NCI-H2107 treated with DMSO at 0.1 percent for 48 hours (cell line): Measurements from ENCODE around the gene GEMIN7.

Experiments used
- DNase-seq: peaks from one replicate; lab custom pipeline; 2025; ENCODE audit not compliant: unreplicated experiment; lab: John Stamatoyannopoulos, UW

Gene GEMIN7

GRCh38 chr19:45059258-45059965 is 19.6 kb upstream of the GEMIN7 start:
- peak; percentile 39 for DNase-seq

DNA sequence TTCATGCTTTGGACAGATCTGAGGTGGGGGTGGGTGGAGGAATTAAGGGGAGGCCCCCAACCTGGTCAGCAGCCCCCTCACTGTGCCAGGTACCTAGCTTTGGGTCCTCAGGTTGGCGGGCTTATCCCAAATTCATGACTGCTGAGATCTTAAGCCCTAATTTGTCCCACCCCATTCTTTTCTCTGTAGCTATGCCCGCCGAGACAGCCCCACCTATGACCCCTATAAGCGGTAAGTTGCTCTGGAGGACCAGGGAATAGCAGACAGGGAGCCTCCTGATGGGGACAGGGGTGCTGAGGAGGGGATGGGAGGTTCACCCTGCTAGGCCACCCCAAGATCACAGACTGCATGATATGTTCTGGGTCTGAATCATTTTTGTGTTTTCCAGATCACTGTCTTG is 17.1 kb upstream of the GEMIN7 start:
- no peak for DNase-seq

DNA sequence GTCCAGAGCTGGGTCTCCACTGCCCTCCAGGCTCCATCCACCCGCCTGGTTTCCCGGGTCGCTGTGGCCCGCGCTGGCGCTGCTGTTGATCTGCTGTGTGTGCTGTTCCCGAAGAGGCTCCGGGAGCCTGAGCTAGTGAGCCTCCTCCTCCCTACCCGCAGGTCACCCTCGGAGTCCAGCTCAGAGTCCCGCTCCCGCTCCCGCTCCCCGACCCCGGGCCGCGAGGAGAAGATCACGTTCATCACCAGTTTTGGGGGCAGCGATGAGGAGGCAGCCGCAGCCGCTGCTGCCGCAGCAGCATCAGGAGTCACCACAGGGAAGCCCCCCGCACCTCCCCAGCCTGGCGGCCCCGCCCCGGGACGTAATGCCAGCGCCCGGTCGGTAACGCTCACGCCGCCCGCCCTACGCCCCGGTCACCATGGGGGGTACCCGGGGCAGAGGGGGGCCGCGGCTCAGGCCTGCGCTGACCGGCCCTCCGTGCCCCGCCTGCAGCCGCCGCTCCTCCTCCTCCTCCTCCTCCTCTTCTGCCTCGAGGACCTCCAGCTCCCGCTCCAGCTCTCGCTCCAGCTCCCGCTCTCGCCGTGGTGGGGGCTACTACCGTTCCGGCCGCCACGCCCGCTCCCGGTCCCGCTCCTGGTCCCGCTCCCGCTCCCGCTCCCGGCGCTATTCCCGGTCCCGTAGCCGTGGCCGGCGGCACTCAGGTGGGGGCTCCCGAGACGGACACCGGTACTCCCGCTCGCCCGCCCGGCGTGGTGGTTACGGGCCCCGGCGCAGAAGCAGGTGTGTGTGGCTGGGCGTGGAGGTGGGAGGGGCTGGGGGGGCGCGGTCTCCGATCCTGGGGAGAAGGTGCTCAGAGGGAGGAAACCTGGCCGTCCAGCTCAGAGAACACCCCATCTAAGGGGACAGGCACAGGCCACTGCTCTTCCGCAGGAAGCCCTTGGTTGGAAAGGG is 14.9 kb upstream of the GEMIN7 start:
- no peak for DNase-seq

DNA sequence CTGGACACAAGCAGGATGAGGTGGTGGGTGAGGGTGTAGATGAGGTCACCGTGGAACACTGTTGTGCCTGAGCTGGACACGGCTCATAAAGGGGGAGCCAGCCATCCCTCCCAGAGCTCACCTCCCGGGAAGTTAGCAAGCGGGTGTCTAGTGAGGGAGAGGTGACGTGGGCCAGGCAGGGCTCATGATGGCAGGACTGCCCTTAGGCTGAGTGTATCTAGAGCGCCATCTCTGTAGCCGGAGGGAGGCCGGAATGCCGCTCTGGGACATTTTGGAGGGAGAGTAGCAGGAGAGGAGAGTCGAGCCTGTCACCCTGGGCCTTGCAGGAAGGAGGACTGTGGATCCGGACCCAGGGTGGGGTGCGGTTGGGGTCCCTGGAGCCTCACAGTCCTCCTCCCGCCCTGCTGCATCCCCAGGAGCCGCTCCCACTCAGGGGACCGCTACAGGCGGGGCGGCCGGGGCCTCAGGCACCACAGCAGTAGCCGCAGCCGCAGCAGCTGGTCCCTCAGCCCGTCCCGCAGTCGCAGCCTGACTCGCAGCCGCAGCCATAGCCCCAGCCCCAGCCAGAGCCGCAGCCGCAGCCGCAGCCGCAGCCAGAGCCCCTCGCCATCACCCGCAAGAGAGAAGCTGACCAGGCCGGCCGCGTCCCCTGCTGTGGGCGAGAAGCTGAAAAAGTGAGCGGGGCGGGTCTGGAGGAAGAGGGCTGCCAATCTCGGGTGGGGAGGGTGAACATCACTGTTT is 12.0 kb upstream of the GEMIN7 start:
- DNase-seq, result no peak

- no peak for DNase-seq
Measured at GRCh38 chr19:45068041-45068440, 11.0 kb upstream of the GEMIN7 start.

GRCh38 chr19:45069056-45069455 is 10.0 kb upstream of the GEMIN7 start:
- no peak for DNase-seq

- DNase-seq, result no peak
Measured at GRCh38 chr19:45070214-45070613, 8.8 kb upstream of the GEMIN7 start.

GRCh38 chr19:45070861-45071544 is 8.1 kb upstream of the GEMIN7 start:
- DNase-seq, result no peak

- DNase-seq, result no peak
Measured at GRCh38 chr19:45071545-45071938, 7.5 kb upstream of the GEMIN7 start.

- no peak for DNase-seq
Measured at GRCh38 chr19:45071969-45072790, 6.9 kb upstream of the GEMIN7 start.

GRCh38 chr19:45074744-45075300 is 4.2 kb upstream of the GEMIN7 start:
- no peak for DNase-seq

DNA sequence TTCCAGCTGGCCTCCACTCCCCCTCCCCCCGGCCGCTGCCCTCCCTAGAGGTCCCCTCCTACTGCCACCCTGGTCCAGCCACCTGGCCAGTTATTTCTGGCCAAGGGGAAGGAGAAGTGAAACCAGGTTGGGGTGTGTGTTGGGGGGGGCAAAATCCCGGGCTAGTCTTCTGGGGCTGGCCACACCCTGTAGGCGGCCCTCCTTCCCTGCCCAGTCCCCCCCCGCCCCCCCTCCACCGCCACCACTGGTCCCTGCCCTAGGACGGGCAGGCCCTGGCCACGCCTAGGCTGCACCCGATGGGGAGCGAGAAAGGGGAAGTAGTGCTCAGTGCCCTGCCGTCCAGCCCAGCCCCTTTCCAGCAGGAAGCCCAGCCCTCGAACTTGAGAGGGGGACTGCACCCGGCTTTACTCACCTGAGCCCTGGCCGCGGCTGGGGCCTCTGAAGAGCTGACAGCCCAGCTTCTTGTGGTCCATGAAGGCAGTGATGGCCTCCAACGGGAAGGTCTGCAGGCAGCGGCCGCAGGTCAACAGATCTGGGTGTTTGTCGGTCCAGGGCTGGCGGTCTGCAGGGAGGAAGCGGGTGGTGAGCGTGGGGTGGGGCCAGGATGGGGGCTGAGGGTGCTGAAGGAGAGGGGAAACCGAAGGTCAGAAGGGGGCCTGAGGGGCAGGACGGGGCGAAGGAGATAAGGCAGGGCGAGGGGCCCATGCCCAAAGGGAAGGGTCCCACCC is 3.6 kb upstream of the GEMIN7 start:
- DNase-seq, result no peak

- DNase-seq, result no peak
Measured at GRCh38 chr19:45076029-45076850, 2.8 kb upstream of the GEMIN7 start, which contains the start of gene ZNF296. ZNF296 (minus strand) TSS chr19:45076478; CDS start chr19:45076373, 105 bp downstream.

DNA sequence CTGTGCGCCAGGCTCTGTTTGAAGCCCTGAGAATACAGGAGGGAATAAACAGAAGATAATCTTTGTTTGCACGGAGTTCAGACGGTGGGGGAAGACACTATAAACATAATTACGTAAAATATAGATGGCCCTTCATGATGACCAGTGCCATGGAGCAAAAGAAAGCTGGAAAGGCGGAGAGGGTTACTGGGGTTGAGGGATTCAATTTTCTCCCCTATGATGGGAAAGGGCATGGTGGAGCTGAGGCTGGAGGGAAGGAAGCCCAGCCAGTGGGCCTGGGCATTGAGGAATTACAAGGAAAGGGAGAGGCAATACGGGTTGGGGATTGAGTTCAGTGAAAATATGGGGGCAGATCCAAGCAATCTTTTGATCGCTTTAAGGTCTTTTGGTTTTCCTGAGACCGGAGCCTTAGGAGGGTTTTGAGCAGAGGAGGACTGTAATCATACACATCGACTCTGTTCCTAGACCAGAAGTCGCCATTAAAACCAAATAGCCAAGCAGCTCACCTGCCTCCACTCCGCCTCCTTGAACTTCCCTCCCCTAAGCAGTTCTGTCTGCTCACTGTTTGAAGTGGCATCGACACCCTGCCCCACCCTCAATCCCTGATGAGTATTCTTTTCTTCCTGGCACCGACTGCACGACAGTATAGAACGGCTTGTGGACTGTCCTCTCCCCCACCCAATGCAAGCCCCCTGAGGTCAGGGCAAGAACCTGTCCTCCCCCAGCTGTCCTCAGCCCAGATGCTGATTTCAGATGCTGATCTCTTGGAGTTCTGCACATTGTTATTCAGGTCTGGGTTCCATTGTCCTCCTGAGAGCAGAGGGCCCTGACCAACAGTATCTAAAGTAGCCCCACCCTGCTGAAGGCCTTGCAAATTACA is 2.0 kb upstream of the GEMIN7 start:
- DNase-seq, result no peak

GRCh38 chr19:45078390-45079062 is 534 bp upstream of the GEMIN7 start:
- no peak for DNase-seq

GRCh38 chr19:45079911-45080370 is 881 bp downstream of the GEMIN7 start:
- no peak for DNase-seq
